Measurements from ENCODE around the gene KAZALD1.

DNA sequence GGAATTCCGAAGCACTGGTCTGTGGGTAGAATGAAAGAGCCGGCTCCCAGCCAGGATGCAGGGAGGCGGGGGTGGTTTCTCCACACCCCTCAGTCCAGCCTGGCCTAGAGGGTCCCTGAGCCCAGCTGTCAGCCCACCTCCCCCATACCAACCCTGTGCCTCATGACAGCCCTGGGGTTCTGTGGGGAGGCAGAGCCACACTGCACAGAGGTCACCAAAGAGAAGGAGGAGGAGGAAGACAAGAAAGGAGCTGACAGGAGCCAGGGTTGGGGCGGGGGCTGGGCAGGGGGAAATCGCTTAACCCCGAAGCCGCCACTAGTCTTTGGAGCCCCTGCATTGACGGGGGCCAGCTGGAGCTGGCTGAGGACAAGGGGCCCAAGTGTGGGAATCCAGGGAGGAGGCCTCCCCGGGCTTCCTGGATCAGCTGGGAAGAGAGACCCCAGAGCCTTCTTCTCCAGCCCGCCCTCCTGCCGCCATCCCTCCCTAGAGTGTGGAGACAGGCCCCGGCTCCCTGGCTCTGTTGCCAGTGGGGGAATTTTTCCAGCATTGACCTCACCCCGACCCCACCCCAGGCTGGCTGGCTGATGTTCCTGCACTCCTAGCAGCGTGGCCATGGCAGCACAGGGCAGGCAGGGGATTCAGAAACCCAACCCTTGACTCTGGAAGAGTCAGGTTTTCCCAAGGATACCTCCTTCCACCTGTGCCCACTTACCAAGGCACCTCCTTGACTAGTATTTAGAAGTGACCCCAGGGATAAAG lies 32.5 kb downstream of the KAZALD1 start:
- TF ChIP-seq, protein P1, sequence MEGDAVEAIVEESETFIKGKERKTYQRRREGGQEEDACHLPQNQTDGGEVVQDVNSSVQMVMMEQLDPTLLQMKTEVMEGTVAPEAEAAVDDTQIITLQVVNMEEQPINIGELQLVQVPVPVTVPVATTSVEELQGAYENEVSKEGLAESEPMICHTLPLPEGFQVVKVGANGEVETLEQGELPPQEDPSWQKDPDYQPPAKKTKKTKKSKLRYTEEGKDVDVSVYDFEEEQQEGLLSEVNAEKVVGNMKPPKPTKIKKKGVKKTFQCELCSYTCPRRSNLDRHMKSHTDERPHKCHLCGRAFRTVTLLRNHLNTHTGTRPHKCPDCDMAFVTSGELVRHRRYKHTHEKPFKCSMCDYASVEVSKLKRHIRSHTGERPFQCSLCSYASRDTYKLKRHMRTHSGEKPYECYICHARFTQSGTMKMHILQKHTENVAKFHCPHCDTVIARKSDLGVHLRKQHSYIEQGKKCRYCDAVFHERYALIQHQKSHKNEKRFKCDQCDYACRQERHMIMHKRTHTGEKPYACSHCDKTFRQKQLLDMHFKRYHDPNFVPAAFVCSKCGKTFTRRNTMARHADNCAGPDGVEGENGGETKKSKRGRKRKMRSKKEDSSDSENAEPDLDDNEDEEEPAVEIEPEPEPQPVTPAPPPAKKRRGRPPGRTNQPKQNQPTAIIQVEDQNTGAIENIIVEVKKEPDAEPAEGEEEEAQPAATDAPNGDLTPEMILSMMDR (IDR thresholded peaks at IDR 0.05): no peak
- TF ChIP-seq POLR2A (IDR thresholded peaks at IDR 0.05): no peak
